Mesodermal cell (in vitro differentiated cells): ENCODE results near the gene HMGA1.

Source experiments
- H3K27ac ChIP-seq: 2 replicates; pipeline ENCODE4 v1.7.0; 2013; ENCODE audit warnings: mild to moderate bottlenecking, low read depth, low read length, moderate library complexity; ENCODE audit not compliant: severe bottlenecking
- H3K36me3 ChIP-seq: 2 replicates; pipeline ENCODE4 v1.7.1; 2013; ENCODE audit warnings: mild to moderate bottlenecking, low read length, moderate library complexity; ENCODE audit not compliant: control insufficient read depth, insufficient read depth
- H3K4me1 ChIP-seq: one replicate; pipeline ENCODE4 v1.7.1; 2013; ENCODE audit warnings: mild to moderate bottlenecking, low read length; ENCODE audit not compliant: insufficient read depth, control insufficient read depth, poor library complexity, severe bottlenecking
- H3K4me3 ChIP-seq: 2 replicates; pipeline ENCODE4 v1.7.0; 2013; ENCODE audit warnings: low read length, control low read depth, mild to moderate bottlenecking; ENCODE audit not compliant: insufficient read depth, poor library complexity, severe bottlenecking; ENCODE audit errors: extremely low read depth
- H3K9me3 ChIP-seq: 2 replicates; pipeline ENCODE4 v1.7.1; 2013; ENCODE audit warnings: mild to moderate bottlenecking, low read length, moderate library complexity; ENCODE audit not compliant: control insufficient read depth
- WGBS, 2 experiments: methylation state at CpG; one replicate each; pipeline ENCODE4 v1.1.5; 2013; ENCODE audit warnings: missing lambda C conversion rate in 2 of 2; ENCODE audit not compliant: insufficient coverage in 2 of 2; 5-methylcytosine and 5-hydroxymethylcytosine counted together

Gene HMGA1

GRCh38 chr6:34272013-34272926 is 35.6 kb downstream of the HMGA1 start:
- H3K4me3 ChIP-seq = no peak overlapping the region
- no peaks in the 10 kb centered on the region for H3K9me3 ChIP-seq
- WGBS, 2 experiments = 74 to 84% methylated on average over 5 to 9 of the region's 13 CpGs
- no peaks in the 10 kb centered on the region for H3K36me3 ChIP-seq
- H3K27ac ChIP-seq = no peak overlapping the region
- H3K4me1 ChIP-seq = peaks cover 8% of the 10 kb centered on the region

- Histone ChIP-seq H3K4me1 (peaks cover 8% of the 10 kb centered on the region), H3K27ac (peak overlapping the region; percentile 51), H3K4me3 (no peak overlapping the region), H3K9me3 (no peaks in the 10 kb centered on the region), H3K36me3 (peaks cover 4% of the 10 kb centered on the region)
- WGBS, 2 experiments = 100% methylated on average over 1 to 2 of the region's 3 CpGs
These were observed 36.7 kb downstream of the HMGA1 start for GRCh38 chr6:34273242-34273805.

GRCh38 chr6:34274129-34274528 is 37.5 kb downstream of the HMGA1 start:
- Histone ChIP-seq H3K27ac (no peak overlapping the region), H3K36me3 (peaks cover 11% of the 10 kb centered on the region), H3K4me3 (no peak overlapping the region), H3K9me3 (no peaks in the 10 kb centered on the region), H3K4me1 (peaks cover 8% of the 10 kb centered on the region)
- 100% methylated on average over 1 of the region's 1 CpG; no CpG with 5 or more reads in 1 of the 2 experiments for WGBS, 2 experiments

GRCh38 chr6:34275128-34275804 is 38.6 kb downstream of the HMGA1 start:
- Histone ChIP-seq H3K36me3 (peaks cover 20% of the 10 kb centered on the region), H3K4me3 (no peak overlapping the region), H3K9me3 (no peaks in the 10 kb centered on the region), H3K27ac (no peak overlapping the region), H3K4me1 (peaks cover 8% of the 10 kb centered on the region)
- WGBS, 2 experiments = 91 to 96% methylated on average over 2 to 3 of the region's 3 CpGs

GRCh38 chr6:34276191-34276590 is 39.5 kb downstream of the HMGA1 start:
- H3K9me3 ChIP-seq = no peaks in the 10 kb centered on the region
- 89 to 94% methylated on average over 3 to 5 of the region's 5 CpGs for WGBS, 2 experiments
- no peak overlapping the region for H3K27ac ChIP-seq
- H3K36me3 ChIP-seq = peaks cover 21% of the 10 kb centered on the region
- peaks cover 8% of the 10 kb centered on the region for H3K4me1 ChIP-seq
- no peak overlapping the region for H3K4me3 ChIP-seq

DNA sequence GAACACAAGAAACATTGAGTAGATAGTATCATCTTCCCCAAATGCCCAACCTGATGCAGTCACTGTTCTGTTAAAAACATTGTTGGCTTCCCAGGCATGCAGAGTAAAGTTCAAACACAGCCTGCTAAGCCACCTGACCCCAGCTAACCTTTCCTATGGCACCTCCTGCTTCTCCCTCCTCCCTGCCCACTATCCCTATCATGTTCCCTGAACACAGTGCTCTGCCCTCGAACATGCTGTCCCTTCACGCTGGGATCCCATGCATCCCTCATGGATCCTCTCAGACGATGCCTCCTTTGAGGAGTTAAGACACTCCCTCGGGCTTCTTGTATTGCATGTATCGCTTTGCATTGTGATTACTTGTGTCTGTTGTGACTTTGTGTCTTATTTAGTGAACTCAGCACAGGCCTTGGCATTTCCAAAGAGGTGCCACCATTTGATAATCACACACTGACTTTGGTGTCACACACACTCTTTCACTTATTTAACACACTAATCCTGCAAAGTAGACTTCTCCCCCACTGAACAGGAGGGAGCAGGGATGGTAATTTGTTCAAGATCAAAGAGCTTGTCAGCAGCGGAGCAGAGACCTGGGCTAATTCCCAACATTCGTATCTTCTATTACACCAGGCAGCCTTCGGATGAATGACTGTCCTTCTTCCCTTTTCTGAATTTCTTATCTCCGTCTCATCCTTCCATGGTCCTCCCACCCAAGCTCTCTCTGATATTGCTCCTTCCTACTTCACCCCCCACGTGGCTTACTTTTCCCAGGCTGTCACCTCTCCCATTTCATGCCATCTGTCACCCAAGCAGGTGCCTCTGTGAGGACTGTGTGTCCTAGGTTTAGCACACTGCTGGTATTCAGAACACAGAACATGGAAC is 40.4 kb downstream of the HMGA1 start:
- H3K36me3 ChIP-seq = peaks cover 21% of the 10 kb centered on the region
- no peak overlapping the region for H3K4me3 ChIP-seq
- peaks cover 8% of the 10 kb centered on the region for H3K4me1 ChIP-seq
- H3K27ac ChIP-seq = no peak overlapping the region
- no peaks in the 10 kb centered on the region for H3K9me3 ChIP-seq
- 84 to 89% methylated on average over 8 to 10 of the region's 10 CpGs for WGBS, 2 experiments

DNA sequence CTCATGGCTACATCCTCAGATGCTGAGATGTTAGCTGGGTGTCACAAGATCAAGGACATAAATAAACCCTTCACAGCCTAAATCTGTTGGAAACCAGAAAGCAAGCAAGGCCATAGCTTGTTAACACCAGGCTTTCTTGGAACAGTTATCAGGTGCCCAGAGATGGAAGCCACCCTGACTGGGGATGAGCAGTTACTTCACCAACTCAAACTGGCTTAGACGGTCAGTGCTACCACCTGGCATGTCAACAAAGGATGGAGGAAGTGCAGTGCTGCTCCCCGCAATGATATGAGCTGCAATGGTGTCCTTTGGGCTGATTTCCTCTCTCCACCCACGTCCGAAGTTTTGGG is 41.1 kb downstream of the HMGA1 start:
- H3K4me3 ChIP-seq = no peak overlapping the region
- no peak overlapping the region for H3K27ac ChIP-seq
- peaks cover 8% of the 10 kb centered on the region for H3K4me1 ChIP-seq
- 94 to 100% methylated on average over 2 to 3 of the region's 4 CpGs for WGBS, 2 experiments
- no peaks in the 10 kb centered on the region for H3K9me3 ChIP-seq
- H3K36me3 ChIP-seq = peaks cover 24% of the 10 kb centered on the region

GRCh38 chr6:34278833-34279232 is 42.2 kb downstream of the HMGA1 start:
- Histone ChIP-seq H3K27ac (no peak overlapping the region), H3K9me3 (no peaks in the 10 kb centered on the region), H3K36me3 (peaks cover 30% of the 10 kb centered on the region), H3K4me1 (peaks cover under 1% of the 10 kb centered on the region), H3K4me3 (no peak overlapping the region)
- WGBS, 2 experiments = 91 to 96% methylated on average over 5 of the region's 5 CpGs

- Histone ChIP-seq H3K9me3 (no peaks in the 10 kb centered on the region), H3K27ac (no peak overlapping the region), H3K4me1 (no peaks in the 10 kb centered on the region), H3K36me3 (peaks cover 36% of the 10 kb centered on the region), H3K4me3 (no peak overlapping the region)
- WGBS, 2 experiments = 87 to 100% methylated on average over 2 to 3 of the region's 4 CpGs
These were observed 43.5 kb downstream of the HMGA1 start for GRCh38 chr6:34280216-34280615.

GRCh38 chr6:34281702-34282334 is 45.1 kb downstream of the HMGA1 start:
- 89 to 96% methylated on average over 5 to 6 of the region's 6 CpGs for WGBS, 2 experiments
- H3K36me3 ChIP-seq = peaks cover 46% of the 10 kb centered on the region
- no peak overlapping the region for H3K27ac ChIP-seq
- H3K9me3 ChIP-seq = no peaks in the 10 kb centered on the region
- H3K4me1 ChIP-seq = no peaks in the 10 kb centered on the region
- no peak overlapping the region for H3K4me3 ChIP-seq
